ENCODE results near the gene TRIO.

The TRIO gene

DNA sequence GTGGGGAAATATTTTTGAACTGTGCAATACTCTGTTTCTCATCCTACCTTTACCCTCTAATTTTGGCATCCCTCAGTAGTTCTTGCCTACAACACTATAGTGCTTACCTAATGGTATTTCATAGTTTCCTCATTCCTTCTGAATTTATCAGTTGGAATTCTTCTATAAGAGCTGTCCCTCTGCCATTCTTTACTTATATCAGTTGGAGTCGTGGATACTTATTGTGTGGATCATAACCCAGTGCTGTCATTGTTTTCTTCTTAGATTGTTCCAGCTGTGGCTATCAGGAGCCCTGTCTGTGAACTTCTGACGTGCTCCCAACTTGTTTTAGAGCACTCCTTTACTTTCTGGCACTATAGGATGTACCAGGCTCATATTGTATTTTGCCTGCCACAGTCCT is 292.3 kb downstream of the TRIO start:
- TF ChIP-seq SIN3A (IDR thresholded peaks at IDR 0.05; ENCODE audit: borderline replicate concordance, insufficient read depth, low read length) (no peak), FOXP2 (optimal IDR thresholded peaks at IDR 0.05; ENCODE audit: borderline replicate concordance, extremely low read depth, extremely low read length, insufficient read depth) (no peak), TAF1 (IDR thresholded peaks at IDR 0.05; ENCODE audit: borderline replicate concordance, insufficient read depth, low read length) (no peak), POLR2AphosphoS5 (IDR thresholded peaks at IDR 0.05; ENCODE audit: low read depth, low read length) (no peak)
- TF ChIP-seq, protein P1, sequence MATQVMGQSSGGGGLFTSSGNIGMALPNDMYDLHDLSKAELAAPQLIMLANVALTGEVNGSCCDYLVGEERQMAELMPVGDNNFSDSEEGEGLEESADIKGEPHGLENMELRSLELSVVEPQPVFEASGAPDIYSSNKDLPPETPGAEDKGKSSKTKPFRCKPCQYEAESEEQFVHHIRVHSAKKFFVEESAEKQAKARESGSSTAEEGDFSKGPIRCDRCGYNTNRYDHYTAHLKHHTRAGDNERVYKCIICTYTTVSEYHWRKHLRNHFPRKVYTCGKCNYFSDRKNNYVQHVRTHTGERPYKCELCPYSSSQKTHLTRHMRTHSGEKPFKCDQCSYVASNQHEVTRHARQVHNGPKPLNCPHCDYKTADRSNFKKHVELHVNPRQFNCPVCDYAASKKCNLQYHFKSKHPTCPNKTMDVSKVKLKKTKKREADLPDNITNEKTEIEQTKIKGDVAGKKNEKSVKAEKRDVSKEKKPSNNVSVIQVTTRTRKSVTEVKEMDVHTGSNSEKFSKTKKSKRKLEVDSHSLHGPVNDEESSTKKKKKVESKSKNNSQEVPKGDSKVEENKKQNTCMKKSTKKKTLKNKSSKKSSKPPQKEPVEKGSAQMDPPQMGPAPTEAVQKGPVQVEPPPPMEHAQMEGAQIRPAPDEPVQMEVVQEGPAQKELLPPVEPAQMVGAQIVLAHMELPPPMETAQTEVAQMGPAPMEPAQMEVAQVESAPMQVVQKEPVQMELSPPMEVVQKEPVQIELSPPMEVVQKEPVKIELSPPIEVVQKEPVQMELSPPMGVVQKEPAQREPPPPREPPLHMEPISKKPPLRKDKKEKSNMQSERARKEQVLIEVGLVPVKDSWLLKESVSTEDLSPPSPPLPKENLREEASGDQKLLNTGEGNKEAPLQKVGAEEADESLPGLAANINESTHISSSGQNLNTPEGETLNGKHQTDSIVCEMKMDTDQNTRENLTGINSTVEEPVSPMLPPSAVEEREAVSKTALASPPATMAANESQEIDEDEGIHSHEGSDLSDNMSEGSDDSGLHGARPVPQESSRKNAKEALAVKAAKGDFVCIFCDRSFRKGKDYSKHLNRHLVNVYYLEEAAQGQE (IDR thresholded peaks at IDR 0.05; ENCODE audit: insufficient read depth in 1 of 2, low read depth in 2 of 2, low read length in 2 of 2): no peak

DNA sequence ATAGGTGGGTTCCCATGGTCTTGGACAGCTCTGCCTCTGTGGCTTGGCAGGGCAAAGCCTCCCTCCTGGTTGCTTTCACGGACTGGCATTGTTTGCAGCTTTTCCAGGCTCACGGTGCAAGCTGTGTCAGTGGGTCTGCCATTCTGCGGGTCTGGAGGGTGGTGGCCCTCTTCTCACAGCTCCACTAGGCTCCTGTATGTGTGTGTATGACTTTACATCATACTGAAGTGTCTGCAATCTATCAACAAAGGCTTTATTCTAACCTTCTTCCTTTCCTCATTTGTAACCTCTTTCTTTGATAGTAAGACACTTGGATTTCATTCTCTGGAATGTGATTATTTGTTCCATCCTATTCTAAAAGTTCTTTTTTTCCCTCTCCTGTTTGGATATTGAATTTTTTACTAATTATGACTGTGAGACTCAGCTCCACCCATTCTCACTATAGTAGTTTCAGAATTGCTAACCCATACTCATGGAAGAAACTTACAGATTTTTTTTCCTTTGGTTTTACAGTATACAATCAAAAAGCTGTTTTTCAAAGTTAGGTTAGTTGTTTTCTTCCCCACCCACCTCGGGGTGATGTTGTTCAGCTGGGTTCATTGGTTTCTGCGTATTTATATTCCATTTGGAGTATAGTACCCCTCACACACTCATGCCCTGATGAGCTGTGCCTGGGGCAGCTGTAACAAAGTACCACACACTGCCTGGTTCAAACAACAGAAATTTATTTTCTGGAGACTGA is 293.8 kb downstream of the TRIO start:
- TF ChIP-seq TAF1 (IDR thresholded peaks at IDR 0.05; ENCODE audit: borderline replicate concordance, insufficient read depth, low read length) (no peak), SIN3A (IDR thresholded peaks at IDR 0.05; ENCODE audit: borderline replicate concordance, insufficient read depth, low read length) (no peak), POLR2AphosphoS5 (IDR thresholded peaks at IDR 0.05; ENCODE audit: low read depth, low read length) (no peak), FOXP2 (optimal IDR thresholded peaks at IDR 0.05; ENCODE audit: borderline replicate concordance, extremely low read depth, extremely low read length, insufficient read depth) (no peak)
- TF ChIP-seq, protein P1 (IDR thresholded peaks at IDR 0.05; ENCODE audit: insufficient read depth in 1 of 2, low read depth in 2 of 2, low read length in 2 of 2): no peak

DNA sequence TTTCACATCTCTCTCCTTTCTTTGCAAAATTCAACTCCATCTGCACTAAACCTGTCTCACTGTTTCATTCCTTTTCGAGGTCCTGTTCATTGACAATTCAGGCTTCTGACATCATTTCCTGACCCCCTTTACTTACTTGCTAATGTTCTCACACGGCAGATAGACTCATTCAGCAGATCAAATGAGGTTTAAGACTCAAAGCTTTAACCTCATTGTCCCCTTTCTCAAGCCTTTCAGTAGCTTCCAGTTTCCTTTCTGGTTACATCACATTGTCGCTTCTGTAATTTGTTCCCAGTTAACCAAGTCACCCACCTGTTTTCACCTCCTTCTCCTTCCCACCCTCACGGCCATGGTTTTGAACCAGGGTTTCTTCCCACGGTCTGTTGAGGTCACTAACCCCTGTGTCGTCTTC is 295.1 kb downstream of the TRIO start:
- TF ChIP-seq TAF1 (IDR thresholded peaks at IDR 0.05; ENCODE audit: borderline replicate concordance, insufficient read depth, low read length): no peak
- TF ChIP-seq, protein P1 (IDR thresholded peaks at IDR 0.05; ENCODE audit: insufficient read depth in 1 of 2, low read depth in 2 of 2, low read length in 2 of 2): no peak
- no peak for TF ChIP-seq POLR2AphosphoS5 (IDR thresholded peaks at IDR 0.05; ENCODE audit: low read depth, low read length)
- no peak for TF ChIP-seq SIN3A (IDR thresholded peaks at IDR 0.05; ENCODE audit: borderline replicate concordance, insufficient read depth, low read length)
- no peak for TF ChIP-seq FOXP2 (optimal IDR thresholded peaks at IDR 0.05; ENCODE audit: borderline replicate concordance, extremely low read depth, extremely low read length, insufficient read depth)

DNA sequence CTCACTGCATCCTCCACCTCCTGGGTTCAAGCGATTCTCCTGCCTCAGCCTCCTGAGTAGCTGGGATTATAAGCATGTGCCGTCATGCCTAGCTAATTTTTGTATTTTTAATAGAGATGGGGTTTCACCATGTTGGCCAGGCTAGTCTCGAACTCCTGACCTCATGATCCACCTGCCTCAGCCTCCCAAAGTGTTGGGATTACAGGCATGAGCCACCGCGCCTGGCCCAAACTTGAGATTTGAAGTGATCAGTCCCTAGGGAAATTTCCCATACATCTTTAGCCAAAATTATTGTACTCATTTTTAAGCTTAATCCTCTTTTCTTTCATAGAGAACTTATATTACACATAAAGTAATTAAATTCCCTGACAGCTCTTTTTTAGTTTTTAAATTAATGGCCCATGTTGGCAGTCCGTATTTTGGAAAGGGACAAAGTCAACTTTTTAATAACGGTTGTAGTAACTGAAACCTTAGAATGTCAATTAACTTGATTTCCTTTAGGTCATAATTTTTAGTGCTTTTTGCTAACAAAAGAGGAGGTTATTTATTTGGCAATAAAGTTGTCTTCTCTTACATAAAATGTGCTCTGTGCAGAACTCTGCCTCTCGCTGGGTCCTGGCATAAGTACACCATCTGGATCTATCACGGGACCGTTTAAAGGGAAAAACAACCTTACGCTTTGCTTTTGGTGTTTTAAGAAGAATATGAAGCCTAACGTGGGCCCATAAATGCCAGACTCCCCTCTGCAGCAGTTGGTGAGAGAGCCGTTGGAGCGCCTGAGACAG is 296.1 kb downstream of the TRIO start:
- TF ChIP-seq SIN3A (IDR thresholded peaks at IDR 0.05; ENCODE audit: borderline replicate concordance, insufficient read depth, low read length): no peak
- TF ChIP-seq, protein P1 (IDR thresholded peaks at IDR 0.05; ENCODE audit: insufficient read depth in 1 of 2, low read depth in 2 of 2, low read length in 2 of 2): no peak

Measured in PFSK-1 (cell line).